Panc1 (cell line): ENCODE data around the gene HABP2. TPM values are rescaled to one million over a fixed set of nuclear protein-coding genes. Genes with fewer than 3 reads are reported as not detected.

Experiments
- ATAC-seq: fragments of 200-7000 bp; cut with Tn5 transposase; 2 replicates; pipeline ENCODE4 v1.9.1; 2020; ENCODE audit warnings: mild to moderate bottlenecking, moderate library complexity
- BruUV-seq: library from RNA; stranded (reverse); fragments of 400-500 nt; replicated peaks from 2 replicates; lab custom pipeline; 2021; lab: Mats Ljungman, UMichigan
- CTCF ChIA-PET: fragments of 300-600 bp; sonication (Branson Sonifier 250); formaldehyde crosslinking; loops from one replicate; lab custom pipeline; 2022; ENCODE audit warnings: antibody characterized with exemption; lab: Charles Lee
- POLR2A ChIA-PET: fragments of 300-600 bp; sonication (Branson Sonifier 250); formaldehyde crosslinking; loops from one replicate; lab custom pipeline; 2022; ENCODE audit warnings: antibody characterized with exemption; lab: Charles Lee
- DNase-seq: peaks from one replicate; pipeline ENCODE4 v3.0.0-alpha.2; 2010; ENCODE audit warnings: low read depth, low spot score
- H3K27ac ChIP-seq: 2 replicates; pipeline ENCODE4 v1.5.1; 2011; ENCODE audit warnings: mild to moderate bottlenecking, low read length, inconsistent platforms
- H3K27me3 ChIP-seq: fragments of 200-500 bp; sonication (Bioruptor generic); 2 replicates; pipeline ENCODE4 v1.6.0; 2014; ENCODE audit warnings: low read length, inconsistent platforms; ENCODE audit not compliant: control insufficient read depth, insufficient read depth
- H3K36me3 ChIP-seq: fragments of 200-500 bp; sonication (Bioruptor generic); 2 replicates; pipeline ENCODE4 v1.5.1; 2014; ENCODE audit warnings: inconsistent platforms, mild to moderate bottlenecking, low read length, moderate library complexity; ENCODE audit not compliant: control insufficient read depth, insufficient read depth
- H3K4me1 ChIP-seq: 2 replicates; pipeline ENCODE4 v1.5.1; 2011; ENCODE audit warnings: inconsistent platforms, mild to moderate bottlenecking, low read length, moderate library complexity; ENCODE audit not compliant: control insufficient read depth, insufficient read depth
- H3K4me3 ChIP-seq, 2 experiments: 2 replicates each; pipeline ENCODE4 v1.5.1; 2011 to 2012; ENCODE audit warnings: low read depth in 2 of 2, low read length in 2 of 2, mild to moderate bottlenecking in 2 of 2, inconsistent platforms in 1 of 2, moderate library complexity in 1 of 2
- H3K9me3 ChIP-seq: fragments of 200-500 bp; sonication (Bioruptor generic); 2 replicates; pipeline ENCODE4 v1.5.1; 2014; ENCODE audit warnings: low read depth, mild to moderate bottlenecking, inconsistent platforms, low read length, moderate library complexity; ENCODE audit not compliant: control insufficient read depth, insufficient read depth
- POLR2AphosphoS5 ChIP-seq: IDR thresholded peaks from 2 replicates; pipeline ENCODE4 v1.6.1; 2012; ENCODE audit warnings: mild to moderate bottlenecking, low read depth, low read length, moderate library complexity
- REST ChIP-seq, 2 experiments: IDR thresholded peaks; 2 replicates each; pipeline ENCODE4 v1.6.1; 2011 to 2012; ENCODE audit warnings: low read depth in 2 of 2, control low read depth in 1 of 2, low read length in 1 of 2, mild to moderate bottlenecking in 1 of 2, moderate library complexity in 1 of 2; ENCODE audit not compliant: insufficient read depth in 1 of 2
- SIN3A ChIP-seq: IDR thresholded peaks from 2 replicates; pipeline ENCODE4 v1.6.1; 2012; ENCODE audit warnings: low read depth, mild to moderate bottlenecking, low read length, moderate library complexity, borderline replicate concordance; ENCODE audit not compliant: insufficient read depth
- TCF7L2 ChIP-seq: IDR thresholded peaks from 2 replicates; pipeline ENCODE4 v1.6.1; 2011; ENCODE audit warnings: mild to moderate bottlenecking, low read depth, low read length, inconsistent platforms
- in situ Hi-C: cut with HindIII; loops from 2 replicates; pipeline ENCODE4 v1.10.0; 2016; ENCODE audit warnings: low sequenced_read_pairs, low pct_unique_long_range_greater_than_20kb
- intact Hi-C: fragments of 100-400 bp; cut with micrococcal nuclease; formaldehyde crosslinking; loops from one replicate; pipeline ENCODE4 v1.10.0; 2022; ENCODE audit not compliant: unreplicated experiment
- total RNA-seq: library from RNA; stranded (reverse); gene quantifications from one replicate; pipeline ENCODE4 v1.2.1, GENCODE V29; 2021; ENCODE audit not compliant: unreplicated experiment
- TF ChIP-seq, protein P1 (sequence below): fragments of 450-650 bp; IDR thresholded peaks from 2 replicates; pipeline ENCODE4 v1.5.1; 2017; ENCODE audit warnings: mild to moderate bottlenecking

The HABP2 gene
- total RNA-seq, 1 experiment from 2014 or later, result 0.13 TPM

DNA sequence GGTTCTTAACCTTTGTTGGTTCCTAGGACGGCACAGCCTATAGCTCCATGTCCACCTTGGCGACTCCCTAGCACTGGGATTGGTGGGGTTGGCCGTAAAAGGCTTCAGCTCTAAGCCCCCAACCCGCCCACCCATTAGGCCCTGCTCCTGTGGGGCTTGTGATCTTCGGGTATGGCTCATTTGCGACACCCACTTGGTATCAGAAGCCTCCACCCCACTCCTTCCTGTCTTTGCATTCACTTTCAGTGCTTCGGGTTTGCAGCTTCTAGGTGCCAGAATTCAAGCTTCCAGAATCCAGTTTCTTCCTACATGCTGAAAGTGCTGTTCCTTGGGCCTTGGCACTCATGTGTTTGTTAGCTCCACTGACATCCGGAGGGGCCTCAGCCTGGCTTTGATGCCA is 39.5 kb downstream of the HABP2 start:
- no peak overlapping the region for H3K27ac ChIP-seq
- no TSS peak for BruUV-seq

DNA sequence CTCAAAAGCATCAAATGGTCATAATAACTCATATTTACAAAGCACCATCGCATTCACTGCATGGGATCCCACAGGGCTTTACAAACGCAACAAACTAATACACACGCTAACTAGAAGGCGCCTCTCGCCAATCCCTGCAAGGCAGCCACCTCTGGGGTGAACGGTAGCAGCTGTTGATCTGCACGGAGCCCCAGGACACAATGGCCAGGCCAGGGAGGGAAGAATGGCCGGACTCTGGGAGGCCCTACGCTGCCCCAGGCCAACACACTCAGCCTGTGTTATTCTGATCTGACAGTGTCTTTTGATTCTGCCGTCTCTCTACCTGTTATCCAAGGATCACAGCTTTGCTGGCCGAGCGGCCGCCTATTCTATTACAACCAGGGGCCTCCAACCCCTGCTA is 41.8 kb downstream of the HABP2 start:
- ATAC-seq (no peak), DNase-seq (no peak)
- peaks cover 39% of the 10 kb centered on the region for H3K27me3 ChIP-seq
- no peaks in the 10 kb centered on the region for H3K4me1 ChIP-seq
- no peaks in the 10 kb centered on the region for H3K9me3 ChIP-seq
- intact Hi-C loops (no loop called here), in situ Hi-C loops (no loop called here)
- ChIA-PET CTCF (no interaction called here), POLR2A (no interaction called here)
- no peak overlapping the region for H3K27ac ChIP-seq
- TF ChIP-seq, protein P1, sequence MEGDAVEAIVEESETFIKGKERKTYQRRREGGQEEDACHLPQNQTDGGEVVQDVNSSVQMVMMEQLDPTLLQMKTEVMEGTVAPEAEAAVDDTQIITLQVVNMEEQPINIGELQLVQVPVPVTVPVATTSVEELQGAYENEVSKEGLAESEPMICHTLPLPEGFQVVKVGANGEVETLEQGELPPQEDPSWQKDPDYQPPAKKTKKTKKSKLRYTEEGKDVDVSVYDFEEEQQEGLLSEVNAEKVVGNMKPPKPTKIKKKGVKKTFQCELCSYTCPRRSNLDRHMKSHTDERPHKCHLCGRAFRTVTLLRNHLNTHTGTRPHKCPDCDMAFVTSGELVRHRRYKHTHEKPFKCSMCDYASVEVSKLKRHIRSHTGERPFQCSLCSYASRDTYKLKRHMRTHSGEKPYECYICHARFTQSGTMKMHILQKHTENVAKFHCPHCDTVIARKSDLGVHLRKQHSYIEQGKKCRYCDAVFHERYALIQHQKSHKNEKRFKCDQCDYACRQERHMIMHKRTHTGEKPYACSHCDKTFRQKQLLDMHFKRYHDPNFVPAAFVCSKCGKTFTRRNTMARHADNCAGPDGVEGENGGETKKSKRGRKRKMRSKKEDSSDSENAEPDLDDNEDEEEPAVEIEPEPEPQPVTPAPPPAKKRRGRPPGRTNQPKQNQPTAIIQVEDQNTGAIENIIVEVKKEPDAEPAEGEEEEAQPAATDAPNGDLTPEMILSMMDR, result no peak
- TF ChIP-seq REST (IDR thresholded peaks at IDR 0.05; ENCODE audit: insufficient read depth in 1 of 2, low read depth in 2 of 2, low read length in 1 of 2), result no peak
- no peak for TF ChIP-seq TCF7L2
- TF ChIP-seq SIN3A, result no peak
- no peak for TF ChIP-seq POLR2AphosphoS5
- H3K36me3 ChIP-seq, result no peaks in the 10 kb centered on the region
- H3K4me3 ChIP-seq, result no peak overlapping the region
- no TSS peak for BruUV-seq

More for the DNA sequence above, 39.5 kb downstream of the HABP2 start:
- no peaks in the 10 kb centered on the region for H3K4me1 ChIP-seq
- H3K27me3 ChIP-seq, result peaks cover 30% of the 10 kb centered on the region
- H3K36me3 ChIP-seq, result no peaks in the 10 kb centered on the region
- no peaks in the 10 kb centered on the region for H3K9me3 ChIP-seq
- H3K4me3 ChIP-seq, result no peak overlapping the region
- TF ChIP-seq, protein P1, result no peak
- no peak for TF ChIP-seq TCF7L2
- no peak for TF ChIP-seq SIN3A
- no peak for TF ChIP-seq POLR2AphosphoS5
- no peak for TF ChIP-seq REST (IDR thresholded peaks at IDR 0.05; ENCODE audit: insufficient read depth in 1 of 2, low read depth in 2 of 2, low read length in 1 of 2)
- CTCF ChIA-PET, result no interaction called here
- POLR2A ChIA-PET, result no interaction called here
- DNase-seq, result no peak
- ATAC-seq, result no peak
- in situ Hi-C loops (no loop called here), intact Hi-C loops (no loop called here)
